HAP-1 (cell line): Measurements from ENCODE around the gene FHIT.

Experiments
- DNase-seq, 2 experiments: peaks; one replicate each; pipeline ENCODE4 v3.0.0-alpha.2; 2016 to 2020; ENCODE audit warnings: low spot score in 2 of 2
- H3K27me3 ChIP-seq: fragments of 250-450 bp; sonication (Bioruptor Pico); 2 replicates; pipeline ENCODE4 v1.5.1; 2020; ENCODE audit warnings: low read depth, mild to moderate bottlenecking, moderate library complexity
- H3K36me3 ChIP-seq: fragments of 250-450 bp; sonication (Bioruptor Pico); replicated peaks from 2 replicates; pipeline ENCODE4 v1.5.1; 2020; ENCODE audit warnings: mild to moderate bottlenecking
- H3K4me1 ChIP-seq: fragments of 250-450 bp; sonication (Bioruptor Pico); 2 replicates; pipeline ENCODE4 v1.5.1; 2020; ENCODE audit warnings: mild to moderate bottlenecking
- H3K4me3 ChIP-seq: fragments of 250-450 bp; sonication (Bioruptor Pico); 2 replicates; pipeline ENCODE4 v1.5.1; 2020; ENCODE audit warnings: mild to moderate bottlenecking, moderate library complexity
- H3K9me3 ChIP-seq: fragments of 250-450 bp; sonication (Bioruptor Pico); 2 replicates; pipeline ENCODE4 v1.5.1; 2020; ENCODE audit warnings: mild to moderate bottlenecking, moderate library complexity
- in situ Hi-C: fragments of 300-500 bp; cut with MboI; formaldehyde crosslinking; loops from 3 replicates; pipeline ENCODE4 v1.14.3; 2020; ENCODE audit warnings: low sequenced_read_pairs, inconsistent platforms, mixed read lengths

Gene FHIT

DNA sequence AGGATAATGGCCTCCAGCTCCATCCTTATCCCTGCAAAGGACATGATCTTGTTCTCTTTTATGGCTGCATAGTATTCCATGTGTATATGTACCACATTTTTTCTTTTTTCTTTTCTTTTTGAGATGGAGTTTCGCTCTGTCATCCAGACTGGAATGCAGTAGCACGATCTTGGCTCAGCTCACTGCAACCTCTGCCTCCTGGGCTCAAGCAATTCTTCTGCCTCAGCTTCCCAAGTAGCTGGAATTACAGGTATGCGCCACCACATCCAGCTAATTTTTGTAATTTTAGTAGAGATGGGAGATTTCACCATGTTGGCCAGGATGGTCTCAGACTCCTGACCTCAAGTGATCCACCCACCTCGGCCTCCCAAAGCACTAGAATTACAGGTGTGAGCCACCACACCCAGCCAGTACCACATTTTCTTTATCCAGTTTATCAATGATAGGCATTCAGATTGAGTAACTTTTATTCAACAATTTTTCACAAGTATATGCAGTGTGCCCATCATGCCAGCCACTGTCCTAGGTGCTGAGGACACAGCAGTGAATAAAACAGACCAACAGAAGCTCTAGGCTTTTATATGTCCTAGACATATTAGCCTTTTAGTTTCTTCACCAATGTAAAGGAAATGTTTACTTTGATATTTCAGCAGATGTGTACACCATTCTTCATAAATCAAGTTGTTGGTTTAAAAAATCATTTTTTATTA is 815.2 kb downstream of the FHIT start:
- Histone ChIP-seq H3K9me3 (no peaks in the 10 kb centered on the region), H3K4me3 (no peak overlapping the region), H3K36me3 (no peaks in the 10 kb centered on the region), H3K27me3 (no peaks in the 10 kb centered on the region), H3K4me1 (no peaks in the 10 kb centered on the region)
- DNase-seq = no peak
- in situ Hi-C loops = no loop called here

DNA sequence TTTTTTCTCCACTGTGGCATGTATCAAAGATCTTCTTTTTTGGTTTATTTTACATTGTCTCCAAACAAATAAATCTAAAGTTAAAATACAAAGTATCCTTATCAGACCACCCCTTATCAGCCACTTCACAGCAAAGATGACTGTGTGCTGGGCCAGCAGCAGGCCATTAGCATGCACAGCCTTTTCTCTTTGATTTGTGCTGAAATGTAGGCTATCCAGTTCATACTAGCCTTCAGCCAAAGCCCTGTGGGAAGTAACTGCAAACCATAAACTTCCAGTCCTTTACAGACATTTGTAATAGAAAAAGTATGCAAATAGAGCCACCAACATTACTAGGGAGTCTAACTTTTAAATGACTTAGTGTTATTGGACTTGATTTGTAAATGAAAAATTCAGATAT is 816.3 kb downstream of the FHIT start:
- Histone ChIP-seq H3K36me3 (no peaks in the 10 kb centered on the region), H3K27me3 (no peaks in the 10 kb centered on the region), H3K4me3 (no peak overlapping the region), H3K9me3 (no peaks in the 10 kb centered on the region), H3K4me1 (no peaks in the 10 kb centered on the region)
- DNase-seq = no peak
- in situ Hi-C loops = no loop called here

DNA sequence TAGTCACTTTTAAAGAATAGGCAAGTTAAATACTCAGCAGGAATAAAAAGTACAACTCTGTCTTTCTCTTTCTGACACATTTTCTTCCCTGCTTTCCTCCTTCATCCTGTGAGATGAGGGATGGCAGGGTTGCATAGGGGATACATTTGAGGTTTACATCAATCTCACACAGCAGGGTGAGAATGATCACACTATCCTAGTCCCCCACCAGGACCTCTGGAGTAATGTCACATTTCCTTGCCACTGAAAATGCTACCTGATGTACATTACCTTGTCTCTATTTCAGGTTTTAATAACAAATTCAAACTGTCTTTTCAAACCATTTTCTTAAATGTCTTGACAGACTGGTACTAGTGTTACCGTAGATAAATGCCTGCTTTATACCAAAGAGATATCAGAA is 816.9 kb downstream of the FHIT start:
- in situ Hi-C loops = no loop called here
- H3K4me3 ChIP-seq = no peak overlapping the region
- no peaks in the 10 kb centered on the region for H3K36me3 ChIP-seq
- no peaks in the 10 kb centered on the region for H3K27me3 ChIP-seq
- no peaks in the 10 kb centered on the region for H3K9me3 ChIP-seq
- no peaks in the 10 kb centered on the region for H3K4me1 ChIP-seq
- no peak for DNase-seq

DNA sequence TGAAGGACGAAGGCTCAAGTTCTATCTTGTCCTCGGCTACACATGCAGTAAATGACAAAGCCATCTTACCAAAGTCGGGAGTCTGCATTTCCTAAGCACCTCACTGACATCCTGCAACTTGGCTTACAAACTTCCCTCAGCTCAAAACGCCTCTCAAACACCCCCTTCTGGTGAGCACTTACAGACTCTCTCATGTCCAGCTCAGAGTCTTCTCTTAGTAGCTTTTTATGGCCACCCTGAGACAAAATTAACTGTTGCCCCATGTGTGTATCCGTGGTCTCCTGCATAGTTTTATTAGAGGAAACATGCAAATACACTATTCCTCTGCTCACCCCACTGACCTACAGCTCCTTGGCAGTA is 819.7 kb downstream of the FHIT start:
- Histone ChIP-seq H3K4me3 (no peak overlapping the region), H3K36me3 (no peaks in the 10 kb centered on the region), H3K27me3 (no peaks in the 10 kb centered on the region), H3K4me1 (no peaks in the 10 kb centered on the region), H3K9me3 (no peaks in the 10 kb centered on the region)
- in situ Hi-C loops = no loop called here
- DNase-seq = peak; percentile 33 to 46

DNA sequence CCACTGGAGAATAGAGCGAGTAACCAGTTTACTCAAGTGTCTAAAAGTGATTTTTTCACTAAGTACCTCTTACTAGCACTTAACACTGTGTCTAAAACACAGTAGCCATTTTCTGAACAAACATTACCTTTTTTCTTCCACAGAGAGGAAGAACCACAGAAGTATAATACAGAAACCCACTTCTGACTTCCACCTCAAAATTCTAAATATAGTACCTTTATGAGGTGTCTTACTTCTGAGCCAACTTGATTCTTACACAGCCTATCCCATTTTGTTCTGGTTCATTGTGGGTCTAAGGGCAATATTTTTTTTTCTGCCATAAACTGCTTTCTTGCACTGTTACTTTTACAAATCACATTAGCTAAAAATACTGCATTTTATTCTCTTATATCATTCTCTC is 821.0 kb downstream of the FHIT start:
- Histone ChIP-seq H3K9me3 (no peaks in the 10 kb centered on the region), H3K4me1 (no peaks in the 10 kb centered on the region), H3K4me3 (no peak overlapping the region), H3K36me3 (no peaks in the 10 kb centered on the region), H3K27me3 (no peaks in the 10 kb centered on the region)
- in situ Hi-C loops = no loop called here
- DNase-seq = no peak

DNA sequence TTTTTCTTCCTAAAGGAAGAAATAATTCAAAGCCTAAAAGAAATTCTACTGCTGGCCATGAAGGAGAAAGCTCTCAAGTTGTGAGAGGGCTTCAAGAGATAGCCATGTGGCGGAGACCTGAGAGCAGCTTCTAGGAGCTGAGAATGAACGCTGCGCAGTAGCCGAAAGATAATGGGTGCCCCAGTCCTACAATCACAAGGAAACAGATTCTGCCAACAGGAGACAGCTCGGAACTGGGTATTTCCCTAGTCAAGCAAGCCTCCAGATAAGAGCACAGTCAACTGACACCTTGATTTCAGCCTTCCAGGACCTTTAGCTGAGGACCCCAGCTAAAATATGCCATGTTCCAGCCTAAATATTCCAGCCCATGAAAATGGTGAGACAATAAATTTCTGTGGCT is 824.1 kb downstream of the FHIT start:
- no peak for DNase-seq
- Histone ChIP-seq H3K36me3 (no peaks in the 10 kb centered on the region), H3K4me3 (no peak overlapping the region), H3K27me3 (no peaks in the 10 kb centered on the region), H3K9me3 (no peaks in the 10 kb centered on the region), H3K4me1 (peaks cover 7% of the 10 kb centered on the region)
- in situ Hi-C loops = no loop called here

DNA sequence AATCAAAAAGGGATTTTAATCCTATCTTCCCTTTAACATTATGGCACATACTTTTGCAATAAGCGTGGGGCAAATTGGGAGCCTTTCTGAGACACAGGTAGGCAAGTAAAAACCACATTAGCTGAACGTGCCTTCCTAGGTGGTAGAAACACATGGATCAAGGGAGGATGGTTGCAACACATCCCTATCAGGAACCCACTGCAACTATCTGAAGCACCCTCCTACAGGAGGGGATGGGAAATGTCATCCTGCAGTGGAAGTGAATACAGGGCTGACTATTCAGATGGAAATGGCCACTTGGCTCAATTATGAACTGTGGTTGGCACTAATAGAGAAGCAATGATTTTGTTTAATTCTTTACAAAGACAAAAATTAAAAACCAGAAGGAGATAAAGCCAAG is 826.3 kb downstream of the FHIT start:
- H3K27me3 ChIP-seq = no peaks in the 10 kb centered on the region
- peaks cover 8% of the 10 kb centered on the region for H3K4me1 ChIP-seq
- no peaks in the 10 kb centered on the region for H3K9me3 ChIP-seq
- no peak overlapping the region for H3K4me3 ChIP-seq
- in situ Hi-C loops = no loop called here
- no peak for DNase-seq
- H3K36me3 ChIP-seq = no peaks in the 10 kb centered on the region

DNA sequence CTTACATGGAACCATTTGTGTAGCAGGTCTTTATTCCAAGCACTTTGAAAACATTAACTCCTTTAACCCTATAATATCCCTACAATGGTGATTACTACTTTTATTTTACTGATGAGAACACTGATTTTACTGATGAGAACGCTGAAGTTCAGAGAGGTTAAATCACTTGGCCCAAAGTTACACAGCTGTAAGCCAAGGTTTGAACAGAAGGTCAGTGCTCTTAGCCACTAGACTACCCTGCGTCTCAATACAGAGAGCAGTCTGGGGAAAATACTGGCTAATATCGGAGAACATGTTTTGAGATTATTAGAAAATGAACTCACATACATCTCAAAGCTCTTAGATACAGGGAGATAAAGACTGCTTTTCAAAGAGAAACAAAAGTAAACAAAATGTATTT is 827.2 kb downstream of the FHIT start:
- no peak for DNase-seq
- peaks cover 8% of the 10 kb centered on the region for H3K4me1 ChIP-seq
- H3K36me3 ChIP-seq = no peaks in the 10 kb centered on the region
- H3K27me3 ChIP-seq = no peaks in the 10 kb centered on the region
- no peaks in the 10 kb centered on the region for H3K9me3 ChIP-seq
- H3K4me3 ChIP-seq = no peak overlapping the region
- in situ Hi-C loops = no loop called here

DNA sequence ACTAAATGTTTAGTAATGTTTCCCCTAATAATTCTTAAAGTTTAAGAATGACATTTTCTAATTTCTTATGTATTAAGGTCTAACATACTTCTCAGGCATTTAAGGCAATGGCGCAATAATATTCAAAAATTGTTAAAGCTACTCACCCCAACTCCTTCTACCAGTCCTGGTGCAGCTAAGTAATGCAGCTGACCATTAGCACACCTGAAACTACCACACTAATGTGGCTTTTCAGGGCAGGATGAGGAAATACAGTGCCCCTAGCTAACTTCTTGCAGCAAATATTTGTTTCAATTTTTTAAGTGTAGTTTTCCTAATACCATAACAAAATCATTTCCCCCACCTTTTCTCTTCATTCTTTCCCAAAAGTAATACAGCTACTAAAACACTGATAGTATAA is 827.7 kb downstream of the FHIT start:
- no peak for DNase-seq
- Histone ChIP-seq H3K9me3 (no peaks in the 10 kb centered on the region), H3K27me3 (no peaks in the 10 kb centered on the region), H3K4me3 (no peak overlapping the region), H3K36me3 (no peaks in the 10 kb centered on the region), H3K4me1 (peaks cover 8% of the 10 kb centered on the region)
- in situ Hi-C loops = no loop called here

DNA sequence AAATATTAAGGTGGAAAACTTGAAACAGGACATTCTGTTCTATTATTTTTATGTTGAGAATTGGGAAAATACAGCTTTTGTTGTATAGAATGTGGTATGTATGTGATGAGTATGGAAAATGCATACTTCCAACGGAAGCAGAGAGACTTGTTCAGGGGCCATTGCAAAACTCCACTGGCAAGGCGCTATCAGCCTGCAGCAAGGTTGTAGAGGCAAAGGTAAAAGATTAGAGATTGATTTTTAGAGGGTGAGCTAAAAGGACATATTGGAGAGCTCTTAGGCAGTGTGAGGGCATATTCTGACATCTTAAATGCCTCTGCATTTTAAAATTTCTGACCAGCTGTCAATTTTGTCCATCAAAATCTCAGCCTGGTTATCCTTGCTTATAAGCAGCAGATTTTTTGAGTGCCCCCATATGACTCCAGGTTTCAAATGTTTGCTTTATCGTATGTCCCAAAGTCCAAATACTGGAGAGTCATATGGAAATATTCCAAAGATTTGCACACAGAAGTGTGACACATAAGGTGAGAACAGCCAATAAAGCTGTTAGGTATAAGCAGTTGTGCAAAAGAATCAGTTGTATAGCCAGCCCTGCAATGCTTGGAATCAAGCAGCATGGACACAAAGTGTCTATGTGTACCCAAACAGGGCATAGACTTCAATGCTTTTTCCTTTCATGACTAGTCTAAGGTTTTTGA is 829.4 kb downstream of the FHIT start:
- DNase-seq = no peak
- Histone ChIP-seq H3K36me3 (no peaks in the 10 kb centered on the region), H3K4me1 (peaks cover 14% of the 10 kb centered on the region), H3K27me3 (no peaks in the 10 kb centered on the region), H3K9me3 (no peaks in the 10 kb centered on the region), H3K4me3 (no peak overlapping the region)
- in situ Hi-C loops = no loop called here

DNA sequence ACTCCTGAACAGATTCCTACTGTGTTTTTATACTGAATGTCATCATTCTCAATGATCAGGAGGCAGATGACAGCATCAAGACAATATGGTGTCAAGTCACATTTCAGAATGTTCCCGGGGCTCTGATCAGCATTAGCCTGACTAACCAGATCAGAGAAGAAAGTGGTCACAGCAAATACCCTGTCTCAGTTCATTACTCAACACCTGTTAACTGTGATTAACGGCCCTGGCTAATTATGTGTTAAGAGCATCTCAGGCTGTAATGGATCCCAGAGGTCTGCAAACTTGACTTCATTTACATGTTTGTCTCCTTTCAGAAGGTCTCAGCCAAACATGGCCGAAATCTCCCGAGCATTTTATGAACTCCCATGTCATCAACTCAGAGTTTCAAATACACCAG is 833.7 kb downstream of the FHIT start:
- Histone ChIP-seq H3K9me3 (no peaks in the 10 kb centered on the region), H3K27me3 (no peaks in the 10 kb centered on the region), H3K4me1 (peaks cover 12% of the 10 kb centered on the region), H3K36me3 (no peaks in the 10 kb centered on the region), H3K4me3 (no peak overlapping the region)
- in situ Hi-C loops = no loop called here
- DNase-seq = no peak

DNA sequence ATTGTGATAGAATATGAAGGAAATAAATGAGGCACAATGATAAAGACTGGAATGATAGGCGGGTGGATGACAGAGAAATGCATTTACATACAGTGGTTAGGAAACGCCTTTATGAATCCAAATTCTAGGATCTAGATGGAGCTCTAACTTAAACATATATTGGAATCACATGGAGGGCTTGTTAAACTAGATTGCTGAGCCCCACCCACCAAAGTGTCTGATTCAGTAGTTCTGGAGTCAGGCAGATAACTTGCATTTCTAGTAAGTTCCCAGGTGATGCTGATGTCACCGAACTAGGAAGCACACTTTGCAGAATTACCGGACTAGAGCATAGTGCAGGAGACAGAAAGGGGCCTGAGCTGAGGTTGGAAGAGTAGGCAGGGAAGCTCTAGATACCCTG is 837.2 kb downstream of the FHIT start:
- no peak overlapping the region for H3K4me3 ChIP-seq
- H3K4me1 ChIP-seq = peaks cover 25% of the 10 kb centered on the region
- no peak for DNase-seq
- no peaks in the 10 kb centered on the region for H3K36me3 ChIP-seq
- in situ Hi-C loops = no loop called here
- no peaks in the 10 kb centered on the region for H3K9me3 ChIP-seq
- no peaks in the 10 kb centered on the region for H3K27me3 ChIP-seq

DNA sequence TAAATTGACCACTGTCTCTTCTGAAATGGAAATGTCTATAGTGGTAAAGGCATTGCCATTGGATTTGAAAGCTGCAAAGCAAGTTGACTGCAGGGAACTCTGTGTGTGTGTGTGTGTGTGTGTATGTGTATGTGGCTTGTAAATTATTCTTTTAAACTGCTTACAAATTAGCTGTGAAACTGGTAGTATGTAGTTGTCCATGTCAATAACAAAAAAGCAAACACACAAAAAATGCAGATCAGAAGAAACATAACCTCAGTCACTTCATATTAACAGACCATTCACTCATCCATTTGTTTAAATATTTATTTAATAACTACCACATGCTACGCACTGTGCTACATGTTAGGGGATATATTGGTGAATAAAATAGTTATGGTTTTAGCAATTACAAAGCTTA is 837.7 kb downstream of the FHIT start:
- in situ Hi-C loops = no loop called here

DNA sequence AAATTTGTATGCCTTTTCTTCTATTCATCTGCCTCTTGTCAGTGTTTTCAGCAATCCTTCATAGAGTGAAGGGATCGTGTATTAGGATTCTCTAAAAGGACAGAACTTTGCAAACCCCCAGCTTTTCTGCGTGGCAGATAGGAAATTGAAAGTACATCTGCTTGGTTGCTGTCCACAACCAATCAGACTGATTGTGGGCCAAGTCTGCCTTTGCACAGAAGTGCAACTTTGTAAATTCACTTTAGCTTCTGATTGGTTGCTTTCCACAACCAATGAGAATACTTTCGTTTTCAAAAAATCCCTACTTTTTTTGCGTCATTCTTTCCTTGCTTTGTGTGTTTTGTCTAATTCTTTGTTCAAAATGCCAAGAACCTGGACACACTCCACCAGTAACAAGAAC is 847.4 kb downstream of the FHIT start:
- H3K4me1 ChIP-seq = peaks cover 39% of the 10 kb centered on the region
- H3K9me3 ChIP-seq = no peaks in the 10 kb centered on the region
- no peak overlapping the region for H3K4me3 ChIP-seq
- in situ Hi-C loops = no loop called here
- DNase-seq = no peak
- H3K27me3 ChIP-seq = no peaks in the 10 kb centered on the region
- no peaks in the 10 kb centered on the region for H3K36me3 ChIP-seq

More for the DNA sequence above, 837.7 kb downstream of the FHIT start:
- no peaks in the 10 kb centered on the region for H3K36me3 ChIP-seq
- H3K4me3 ChIP-seq = no peak overlapping the region
- DNase-seq = no peak
- H3K9me3 ChIP-seq = no peaks in the 10 kb centered on the region
- peaks cover 30% of the 10 kb centered on the region for H3K4me1 ChIP-seq
- H3K27me3 ChIP-seq = no peaks in the 10 kb centered on the region

DNA sequence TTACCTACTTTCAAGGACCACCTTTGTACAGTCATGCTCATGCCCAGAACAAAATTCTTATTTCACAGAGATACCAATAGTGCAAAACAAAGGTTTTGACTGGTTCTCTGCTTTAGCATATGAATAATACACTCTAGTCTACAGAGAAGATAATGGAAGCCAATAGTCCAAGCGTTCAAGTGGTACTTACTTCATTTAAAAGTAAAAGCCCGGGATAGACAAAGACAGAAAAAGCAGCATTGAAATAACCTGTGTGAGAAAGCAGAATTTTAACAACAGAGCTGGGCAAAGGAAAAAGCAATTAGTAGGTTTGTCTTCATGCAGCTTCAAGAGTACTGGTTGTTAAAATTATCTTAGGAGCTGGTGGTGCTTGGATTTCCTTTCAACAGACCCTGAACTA is 848.3 kb downstream of the FHIT start:
- Histone ChIP-seq H3K4me3 (no peak overlapping the region), H3K36me3 (no peaks in the 10 kb centered on the region), H3K9me3 (0 out of 2 replicates have a peak, but pooled peaks cover under 1% of the 10 kb centered on the region), H3K4me1 (peaks cover 33% of the 10 kb centered on the region), H3K27me3 (no peaks in the 10 kb centered on the region)
- DNase-seq = peak; percentile 11 to 94
- in situ Hi-C loops = no loop called here
